HG02943 (cell line): Measurements from ENCODE around the gene SPATA21.

Experiments used
- ATAC-seq: cut with Tn5 transposase; IDR thresholded peaks from one replicate; pipeline ENCODE4 v1.9.1; 2021; ENCODE audit warnings: mild to moderate bottlenecking, low read depth, moderate library complexity; ENCODE audit not compliant: unreplicated experiment

Gene SPATA21

GRCh38 chr1:16425125-16426025, 11.8 kb downstream of the SPATA21 start:
- no peak for ATAC-seq

DNA sequence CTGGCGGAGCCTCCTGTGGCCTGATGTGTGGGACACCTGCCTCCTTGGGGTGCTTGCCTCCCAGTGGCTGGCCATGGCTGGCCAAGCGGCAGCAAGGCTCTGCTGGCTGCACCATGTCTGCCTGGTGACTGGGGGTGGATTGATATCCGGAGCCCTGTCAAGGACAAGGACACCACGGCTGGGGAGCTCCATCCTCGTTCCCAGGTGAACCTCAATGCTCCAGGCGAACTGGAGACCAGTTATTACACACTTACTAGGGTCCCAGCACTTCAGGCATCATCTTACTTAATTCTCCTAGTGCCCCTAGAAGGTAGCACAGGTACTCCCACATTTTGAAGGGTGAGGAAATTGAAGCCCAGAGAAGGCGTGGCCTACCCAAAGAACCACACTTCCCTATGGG, 15.2 kb downstream of the SPATA21 start:
- ATAC-seq, result no peak

- ATAC-seq, result no peak
Observed at GRCh38 chr1:16421201-16421600, 16.0 kb downstream of the SPATA21 start.

- ATAC-seq, result peak; percentile 86
Observed at GRCh38 chr1:16420424-16421118, 16.7 kb downstream of the SPATA21 start.

- no peak for ATAC-seq
Observed at GRCh38 chr1:16418823-16419425, 18.3 kb downstream of the SPATA21 start.

GRCh38 chr1:16413191-16413590, 24.0 kb downstream of the SPATA21 start:
- ATAC-seq, result no peak

DNA sequence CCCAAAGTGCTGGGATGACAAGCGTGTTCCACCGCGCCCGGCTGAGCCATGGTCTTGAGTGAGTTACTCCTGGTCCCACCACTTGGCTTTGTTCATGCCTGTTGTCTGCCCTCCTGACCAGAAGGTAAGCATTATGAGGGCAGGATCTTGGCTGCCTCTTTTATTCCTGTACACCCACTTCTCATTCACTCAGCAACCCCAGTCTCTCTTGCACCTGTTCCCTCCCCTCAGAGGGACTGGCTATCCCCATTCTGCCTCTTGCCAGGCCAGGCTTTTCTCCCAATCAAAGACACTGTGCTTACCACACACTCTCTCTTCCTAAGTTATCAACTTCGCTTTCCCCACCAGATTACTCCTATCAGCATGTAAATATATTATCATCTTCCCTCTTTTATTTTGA, 26.4 kb downstream of the SPATA21 start:
- ATAC-seq, result no peak

DNA sequence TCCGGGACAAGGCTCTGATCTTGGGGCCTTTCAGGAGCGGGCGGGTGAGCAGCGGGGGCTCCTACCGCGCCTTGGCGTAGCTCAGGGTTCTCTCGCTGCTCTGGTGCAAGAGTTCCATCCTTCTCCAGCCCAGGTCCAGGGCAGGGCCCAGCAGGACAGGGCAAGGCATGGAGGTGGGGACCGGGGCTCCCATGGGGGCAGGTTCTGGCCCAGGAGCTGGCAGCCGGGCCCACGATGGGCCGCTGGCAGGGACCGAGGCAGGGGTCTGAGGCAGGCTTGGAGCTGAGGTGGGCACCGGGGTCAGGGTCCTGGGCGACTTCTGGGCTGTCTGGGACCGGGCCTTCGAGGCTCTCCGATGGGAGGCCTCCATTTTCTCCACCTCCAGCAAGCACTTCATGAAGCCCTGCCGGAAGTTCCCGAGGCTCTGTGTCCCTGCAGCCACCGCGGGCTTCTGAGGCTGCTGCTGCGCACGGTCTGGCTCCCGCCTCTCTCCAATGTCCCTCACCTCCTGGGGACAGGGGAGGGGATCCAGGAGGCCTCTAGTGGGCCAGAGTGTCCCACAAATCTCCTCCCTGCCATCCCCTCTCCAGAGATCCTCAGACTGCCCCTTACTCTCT, 27.6 kb downstream of the SPATA21 start:
- no peak for ATAC-seq

DNA sequence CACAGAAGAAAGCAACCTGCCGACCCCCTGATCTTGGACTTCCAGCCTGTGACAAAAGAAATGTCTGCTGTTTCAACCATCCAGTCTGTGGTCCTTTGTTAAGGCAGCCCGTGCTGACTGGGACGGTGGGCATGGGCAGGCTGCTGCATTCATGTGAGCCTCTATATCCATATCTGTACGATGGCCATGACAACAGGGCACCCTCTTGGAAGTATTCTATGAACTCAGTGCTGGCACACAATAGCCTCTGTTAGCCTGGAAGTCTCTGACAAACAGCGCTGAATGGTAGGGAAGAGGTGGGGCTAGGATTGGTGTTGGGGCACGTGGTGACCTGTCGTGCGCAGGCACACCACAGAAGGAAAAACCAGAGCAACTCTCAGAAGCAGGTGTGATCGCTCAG, 30.4 kb downstream of the SPATA21 start:
- ATAC-seq, result no peak

DNA sequence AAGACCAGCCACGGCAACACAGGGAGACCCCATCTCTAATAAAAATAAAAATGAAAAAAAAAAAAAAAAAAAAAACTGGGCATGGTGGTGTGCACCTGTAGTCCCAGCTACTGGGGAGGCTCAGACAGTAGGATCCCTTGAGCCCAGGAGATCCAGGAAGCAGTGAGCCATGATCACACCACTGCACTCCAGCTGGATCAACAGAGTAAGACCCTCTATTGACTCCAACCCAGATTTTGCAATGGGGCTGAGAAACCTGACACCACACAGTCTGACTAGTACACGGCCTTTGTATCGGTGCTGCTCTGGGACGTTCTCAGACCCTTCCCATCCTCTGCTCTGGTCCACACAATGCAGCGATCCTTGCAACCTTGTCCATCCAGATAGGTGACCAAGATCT, 31.8 kb downstream of the SPATA21 start:
- no peak for ATAC-seq

- no peak for ATAC-seq
Observed at GRCh38 chr1:16402742-16403141, 34.5 kb downstream of the SPATA21 start.

- ATAC-seq, result no peak
Observed at GRCh38 chr1:16398371-16398953, 38.8 kb downstream of the SPATA21 start.

GRCh38 chr1:16397120-16397519, 40.1 kb downstream of the SPATA21 start:
- no peak for ATAC-seq

DNA sequence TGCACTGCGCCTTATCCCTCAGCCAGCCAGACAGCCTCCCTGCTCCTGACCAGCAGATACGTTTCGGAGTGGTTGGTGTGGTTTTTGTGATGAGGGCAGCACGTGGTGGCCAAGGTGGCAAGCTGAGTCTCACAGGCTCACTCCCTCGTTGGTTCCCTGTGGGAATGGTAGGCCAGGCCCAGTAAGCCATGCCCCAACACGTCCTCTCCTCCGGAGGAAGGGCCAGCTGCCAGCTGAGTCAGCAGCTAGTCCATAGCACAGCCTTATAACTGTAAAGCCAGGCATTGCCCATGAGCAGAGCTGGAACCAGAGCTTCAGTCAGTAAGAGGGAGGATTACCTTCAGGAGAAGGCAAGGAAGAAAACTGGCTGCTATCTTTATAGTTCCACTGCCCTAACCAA, 40.6 kb downstream of the SPATA21 start:
- ATAC-seq, result no peak

DNA sequence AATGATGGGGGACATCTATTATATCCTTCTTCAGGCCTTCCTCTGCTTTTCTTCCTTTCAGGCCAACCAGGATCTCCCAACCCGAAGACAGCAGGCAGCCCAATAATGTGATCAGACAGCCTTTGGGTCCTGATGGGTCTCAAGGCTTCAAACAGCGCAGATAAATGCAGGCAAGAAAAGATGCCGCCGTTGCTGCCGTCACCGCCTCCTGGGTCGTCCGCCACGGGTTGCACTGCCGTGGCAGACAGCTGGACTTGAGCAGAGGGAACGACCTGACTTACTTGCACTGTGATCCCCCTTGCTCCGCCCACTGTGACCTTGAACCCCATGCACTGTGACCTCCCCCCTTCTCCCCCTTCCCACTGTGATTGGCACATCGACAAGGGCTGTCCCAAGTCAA, 42.2 kb downstream of the SPATA21 start:
- ATAC-seq, result no peak

GRCh38 chr1:16393570-16394521, 43.4 kb downstream of the SPATA21 start:
- no peak for ATAC-seq

- no peak for ATAC-seq
Observed at GRCh38 chr1:16392740-16393569, 44.3 kb downstream of the SPATA21 start.

DNA sequence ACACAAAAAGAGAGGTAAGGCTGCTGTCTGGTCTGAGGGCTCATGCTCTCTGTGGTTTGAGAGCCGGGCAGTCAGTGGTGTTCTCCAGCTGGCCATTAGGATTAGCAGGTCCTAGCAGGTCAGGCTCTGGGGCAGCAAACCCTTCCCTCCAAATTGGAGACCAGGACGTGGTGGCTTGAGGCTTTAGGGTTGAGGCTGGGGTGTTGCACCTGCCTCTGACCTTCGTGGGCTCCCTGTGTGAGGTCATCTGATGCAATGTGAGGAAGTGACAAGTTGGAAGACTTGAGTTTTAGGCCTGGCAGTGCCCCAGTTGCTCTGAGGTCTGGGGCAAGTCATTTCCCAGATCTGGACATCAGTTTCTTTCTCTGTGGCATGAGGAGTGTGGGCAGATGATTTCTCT, 45.8 kb downstream of the SPATA21 start:
- ATAC-seq, result no peak
